PC-9 (cell line): ENCODE results near the gene KIF17.

ENCODE experiments used
- EZH2 ChIP-seq: fragments of 200-600 bp; sonication (generic); IDR thresholded peaks from 2 replicates; pipeline ENCODE4 v1.8.0; 2017; ENCODE audit warnings: antibody characterized with exemption, low read depth
- TF ChIP-seq, protein P1 (sequence below): fragments of 200-600 bp; sonication (generic); conservative IDR thresholded peaks from 2 replicates; pipeline ENCODE4 v1.6.1; 2017; ENCODE audit warnings: mixed run types, antibody characterized with exemption, mild to moderate bottlenecking, moderate library complexity

DNA sequence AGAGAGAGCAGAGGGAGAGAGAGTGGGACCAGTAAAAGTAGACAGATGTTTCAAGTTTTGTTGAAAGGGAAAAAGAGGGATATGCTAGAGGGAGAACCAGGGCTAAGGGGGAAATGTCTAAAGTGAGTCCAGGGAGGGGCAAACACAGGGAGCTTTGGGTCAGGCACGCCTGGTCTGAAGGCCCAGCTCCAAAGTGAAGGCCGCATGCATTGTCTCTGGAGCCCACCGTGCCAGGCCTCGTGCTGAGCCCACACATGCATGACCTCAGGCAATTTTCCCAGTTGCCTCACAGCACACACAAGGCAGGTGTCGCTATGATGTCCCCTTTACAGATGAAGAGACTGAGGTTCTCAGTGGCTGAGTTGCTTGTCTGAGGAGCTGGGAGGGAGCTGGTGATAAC, 16.0 kb downstream of the KIF17 start:
- no peak for TF ChIP-seq EZH2
- TF ChIP-seq, protein P1, sequence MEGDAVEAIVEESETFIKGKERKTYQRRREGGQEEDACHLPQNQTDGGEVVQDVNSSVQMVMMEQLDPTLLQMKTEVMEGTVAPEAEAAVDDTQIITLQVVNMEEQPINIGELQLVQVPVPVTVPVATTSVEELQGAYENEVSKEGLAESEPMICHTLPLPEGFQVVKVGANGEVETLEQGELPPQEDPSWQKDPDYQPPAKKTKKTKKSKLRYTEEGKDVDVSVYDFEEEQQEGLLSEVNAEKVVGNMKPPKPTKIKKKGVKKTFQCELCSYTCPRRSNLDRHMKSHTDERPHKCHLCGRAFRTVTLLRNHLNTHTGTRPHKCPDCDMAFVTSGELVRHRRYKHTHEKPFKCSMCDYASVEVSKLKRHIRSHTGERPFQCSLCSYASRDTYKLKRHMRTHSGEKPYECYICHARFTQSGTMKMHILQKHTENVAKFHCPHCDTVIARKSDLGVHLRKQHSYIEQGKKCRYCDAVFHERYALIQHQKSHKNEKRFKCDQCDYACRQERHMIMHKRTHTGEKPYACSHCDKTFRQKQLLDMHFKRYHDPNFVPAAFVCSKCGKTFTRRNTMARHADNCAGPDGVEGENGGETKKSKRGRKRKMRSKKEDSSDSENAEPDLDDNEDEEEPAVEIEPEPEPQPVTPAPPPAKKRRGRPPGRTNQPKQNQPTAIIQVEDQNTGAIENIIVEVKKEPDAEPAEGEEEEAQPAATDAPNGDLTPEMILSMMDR, result no peak
